Activated naive CD8-positive, alpha-beta T cell treated with anti-CD3 and anti-CD28 coated beads, Interleukin-2, amount 10 ng/mL, durations not matched to agents 7 days and 5 days (primary cell): ENCODE results near the gene ATP6V0A1. TPM values are rescaled to one million over a fixed set of nuclear protein-coding genes. Genes with fewer than 3 reads are reported as not detected.

Experiments
- ATAC-seq: fragments of 150-1000 bp; cut with Tn5 transposase; one replicate; pipeline ENCODE4 v1.10.0; 2021; ENCODE audit warnings: low read depth, moderate library complexity
- POLR2A ChIA-PET: fragments of 350-600 bp; sonication (Branson Sonifier 250); formaldehyde crosslinking; loops from one replicate; lab custom pipeline; 2021; ENCODE audit warnings: antibody characterized with exemption; lab: Charles Lee
- DNase-seq: peaks from one replicate; pipeline ENCODE4 v3.0.0; 2021
- H3K27ac Mint-ChIP-seq: one replicate; pipeline ENCODE4 v1.8.0; 2022; ENCODE audit warnings: mild to moderate bottlenecking, mixed read lengths
- H3K27me3 Mint-ChIP-seq: one replicate; pipeline ENCODE4 v1.8.0; 2022; ENCODE audit warnings: mild to moderate bottlenecking, moderate library complexity, mixed read lengths
- H3K36me3 Mint-ChIP-seq: one replicate; pipeline ENCODE4 v1.8.0; 2021; ENCODE audit warnings: mild to moderate bottlenecking, mixed read lengths
- H3K4me1 Mint-ChIP-seq: one replicate; pipeline ENCODE4 v1.8.0; 2021; ENCODE audit warnings: mixed read lengths
- H3K4me3 Mint-ChIP-seq: one replicate; pipeline ENCODE4 v1.8.0; 2022; ENCODE audit warnings: mild to moderate bottlenecking, moderate library complexity, mixed read lengths
- H3K9me3 Mint-ChIP-seq: one replicate; pipeline ENCODE4 v1.8.0; 2021; ENCODE audit warnings: mixed read lengths
- total RNA-seq, 2 experiments: library from RNA; stranded (reverse); gene quantifications; one replicate each; pipeline ENCODE4 v1.2.3, GENCODE V29; 2021

ATP6V0A1 gene
- total RNA-seq, 2 experiments from 2014 or later: 8.1 TPM

- peaks cover 6% of the 10 kb centered on the region for H3K36me3 Mint-ChIP-seq
- no peaks in the 10 kb centered on the region for H3K27me3 Mint-ChIP-seq
Measured at GRCh38 chr17:42559075-42559474, 100.4 kb downstream of the ATP6V0A1 start.

GRCh38 chr17:42560246-42560645 lies 101.6 kb downstream of the ATP6V0A1 start:
- Mint-ChIP-seq H3K36me3 (peaks cover 4% of the 10 kb centered on the region), H3K4me3 (peak overlapping the region; percentile 62), H3K27me3 (no peaks in the 10 kb centered on the region), H3K9me3 (no peaks in the 10 kb centered on the region), H3K27ac (no peak overlapping the region), H3K4me1 (peaks cover 33% of the 10 kb centered on the region)
- no peak for ATAC-seq
- no peak for DNase-seq
- POLR2A ChIA-PET: interaction anchor here (0.6 to 0.9 kb wide), 2 partner anchors 19 to 21 kb away, joined by 3 to 7 read pairs; no protein-coding TSS in a partner anchor

More at GRCh38 chr17:42559075-42559474, 100.4 kb downstream of the ATP6V0A1 start:
- Mint-ChIP-seq H3K4me3 (no peak overlapping the region), H3K9me3 (no peaks in the 10 kb centered on the region), H3K27ac (no peak overlapping the region), H3K4me1 (peaks cover 30% of the 10 kb centered on the region)
- no peak for DNase-seq
- POLR2A ChIA-PET: interaction anchor here (0.8 to 0.9 kb wide), 2 partner anchors 18 to 23 kb away, joined by 3 read pairs; partner anchors contain the start of gene NAGLU
- ATAC-seq: no peak

- peaks cover 34% of the 10 kb centered on the region for H3K4me1 Mint-ChIP-seq
- DNase-seq: peak; percentile 93
- peak; percentile 61 for ATAC-seq
- no peaks in the 10 kb centered on the region for H3K27me3 Mint-ChIP-seq
- peaks cover 7% of the 10 kb centered on the region for H3K36me3 Mint-ChIP-seq
- POLR2A ChIA-PET: interaction anchor here (2.2 kb wide), 1 partner anchor 16 kb away, joined by 7 read pairs; the partner anchor contains the start of gene PSMC3IP
- H3K4me3 Mint-ChIP-seq: peak within 1 kb of the TSS; percentile 92
- peak within 1 kb of the TSS; percentile 93 for H3K27ac Mint-ChIP-seq
- no peaks in the 10 kb centered on the region for H3K9me3 Mint-ChIP-seq
Measured at GRCh38 chr17:42561897-42562387, 103.3 kb downstream of the ATP6V0A1 start, which contains the start of gene COASY. Gene COASY (plus strand): TSS chr17:42562148. CDS start chr17:42562623, 475 bp downstream.

GRCh38 chr17:42562388-42563142 lies 103.9 kb downstream of the ATP6V0A1 start:
- H3K9me3 Mint-ChIP-seq: no peaks in the 10 kb centered on the region
- H3K27me3 Mint-ChIP-seq: no peaks in the 10 kb centered on the region
- H3K4me3 Mint-ChIP-seq: peak overlapping the region; percentile 92
- ATAC-seq (peak; percentile 7), DNase-seq (no peak)
- peak overlapping the region; percentile 93 for H3K27ac Mint-ChIP-seq
- H3K4me1 Mint-ChIP-seq: peaks cover 32% of the 10 kb centered on the region
- POLR2A ChIA-PET: interaction anchor here (0.5 to 2.2 kb wide), 3 partner anchors 13 to 237 kb away, joined by 3 to 7 read pairs (median 6); partner anchors contain the start of gene PSMC3IP
- peaks cover 9% of the 10 kb centered on the region for H3K36me3 Mint-ChIP-seq

- ATAC-seq (no peak), DNase-seq (no peak)
- peaks cover 13% of the 10 kb centered on the region for H3K36me3 Mint-ChIP-seq
- no peaks in the 10 kb centered on the region for H3K9me3 Mint-ChIP-seq
- H3K27me3 Mint-ChIP-seq: no peaks in the 10 kb centered on the region
- H3K4me3 Mint-ChIP-seq: peak overlapping the region; percentile 92
- peaks cover 36% of the 10 kb centered on the region for H3K4me1 Mint-ChIP-seq
- POLR2A ChIA-PET: interaction anchor here (0.5 to 2.2 kb wide), 4 partner anchors 9 to 237 kb away, joined by 3 to 7 read pairs (median 4); partner anchors contain the start of gene PSMC3IP
- H3K27ac Mint-ChIP-seq: peak overlapping the region; percentile 93
Measured at GRCh38 chr17:42563143-42563509, 104.4 kb downstream of the ATP6V0A1 start.

- H3K4me3 Mint-ChIP-seq: peak overlapping the region; percentile 59
- peak overlapping the region; percentile 79 for H3K27ac Mint-ChIP-seq
- POLR2A ChIA-PET: interaction anchor here (0.5 to 2.2 kb wide), 4 partner anchors 9 to 236 kb away, joined by 3 to 7 read pairs (median 4); partner anchors contain the start of gene PSMC3IP
- no peak for ATAC-seq
- no peak for DNase-seq
- no peaks in the 10 kb centered on the region for H3K27me3 Mint-ChIP-seq
- H3K9me3 Mint-ChIP-seq: no peaks in the 10 kb centered on the region
- peaks cover 38% of the 10 kb centered on the region for H3K4me1 Mint-ChIP-seq
- H3K36me3 Mint-ChIP-seq: peaks cover 13% of the 10 kb centered on the region
Measured at GRCh38 chr17:42563543-42563942, 104.9 kb downstream of the ATP6V0A1 start.

GRCh38 chr17:42563950-42564349 lies 105.3 kb downstream of the ATP6V0A1 start:
- Mint-ChIP-seq H3K27ac (peak overlapping the region; percentile 79), H3K9me3 (no peaks in the 10 kb centered on the region), H3K4me3 (peak overlapping the region; percentile 59), H3K4me1 (peaks cover 40% of the 10 kb centered on the region), H3K27me3 (no peaks in the 10 kb centered on the region), H3K36me3 (peaks cover 15% of the 10 kb centered on the region)
- no peak for ATAC-seq
- no peak for DNase-seq
- POLR2A ChIA-PET: interaction anchor here (0.5 to 6.2 kb wide), 4 partner anchors 10 to 44 kb away, joined by 3 to 56 read pairs (median 7); partner anchors contain the start of gene PSMC3IP

GRCh38 chr17:42564815-42565522 lies 106.3 kb downstream of the ATP6V0A1 start:
- H3K4me1 Mint-ChIP-seq: peaks cover 40% of the 10 kb centered on the region
- no peak overlapping the region for H3K27ac Mint-ChIP-seq
- peaks cover 15% of the 10 kb centered on the region for H3K36me3 Mint-ChIP-seq
- H3K27me3 Mint-ChIP-seq: no peaks in the 10 kb centered on the region
- ATAC-seq (no peak), DNase-seq (no peak)
- H3K9me3 Mint-ChIP-seq: no peaks in the 10 kb centered on the region
- H3K4me3 Mint-ChIP-seq: peak overlapping the region; percentile 32
- POLR2A ChIA-PET: interaction anchor here (0.5 to 6.2 kb wide), 3 partner anchors 12 to 43 kb away, joined by 3 to 56 read pairs (median 7); partner anchors contain the start of gene PSMC3IP

- H3K36me3 Mint-ChIP-seq: peaks cover 15% of the 10 kb centered on the region
- peak overlapping the region; percentile 97 for H3K4me3 Mint-ChIP-seq
- H3K27me3 Mint-ChIP-seq: no peaks in the 10 kb centered on the region
- POLR2A ChIA-PET: interaction anchor here (0.5 to 6.2 kb wide), 3 partner anchors 11 to 33 kb away, joined by 3 to 56 read pairs (median 21); partner anchors contain the start of gene PSMC3IP
- H3K4me1 Mint-ChIP-seq: peaks cover 37% of the 10 kb centered on the region
- H3K9me3 Mint-ChIP-seq: no peaks in the 10 kb centered on the region
- peak overlapping the region; percentile 98 for H3K27ac Mint-ChIP-seq
- ATAC-seq (no peak), DNase-seq (no peak)
Measured at GRCh38 chr17:42565523-42566214, 107.0 kb downstream of the ATP6V0A1 start.

- H3K36me3 Mint-ChIP-seq: peaks cover 15% of the 10 kb centered on the region
- peak overlapping the region; percentile 97 for H3K4me3 Mint-ChIP-seq
- no peak for ATAC-seq
- peak overlapping the region; percentile 98 for H3K27ac Mint-ChIP-seq
- no peak for DNase-seq
- H3K4me1 Mint-ChIP-seq: peaks cover 38% of the 10 kb centered on the region
- POLR2A ChIA-PET: interaction anchor here (1.2 to 6.2 kb wide), 8 partner anchors 11 to 144 kb away, joined by 3 to 56 read pairs (median 8); partner anchors contain the start of genes CAVIN1, NAGLU and PSMC3IP
- no peaks in the 10 kb centered on the region for H3K9me3 Mint-ChIP-seq
- no peaks in the 10 kb centered on the region for H3K27me3 Mint-ChIP-seq
Measured at GRCh38 chr17:42566215-42566882, 107.7 kb downstream of the ATP6V0A1 start.

- Mint-ChIP-seq H3K36me3 (peaks cover 18% of the 10 kb centered on the region), H3K27ac (peak within 1 kb of the TSS; percentile 98), H3K9me3 (no peaks in the 10 kb centered on the region), H3K4me3 (peak within 1 kb of the TSS; percentile 97), H3K27me3 (no peaks in the 10 kb centered on the region), H3K4me1 (peaks cover 35% of the 10 kb centered on the region)
- peak; percentile 96 for DNase-seq
- peak; percentile 74 for ATAC-seq
- POLR2A ChIA-PET: interaction anchor here (0.6 to 6.2 kb wide), 19 partner anchors 9 to 431 kb away, joined by 3 to 56 read pairs (median 4); partner anchors contain the start of genes BECN1, CAVIN1, NAGLU and PSMC3IP
Measured at GRCh38 chr17:42566883-42567573, 108.3 kb downstream of the ATP6V0A1 start, which contains the start of gene MLX. Gene MLX (plus strand): TSS chr17:42567100. CDS start chr17:42567125, 25 bp downstream.
